Fibroblast of the aortic adventitia (primary cell): Measurements from ENCODE around the gene EXOC4. TPM values are rescaled to one million over a fixed set of nuclear protein-coding genes. Genes with fewer than 3 reads are reported as not detected.

ENCODE experiments used
- DNase-seq: peaks from one replicate; pipeline ENCODE4 v3.0.0-alpha.2; 2010; ENCODE audit warnings: low read depth
- H3K4me3 ChIP-seq: 2 replicates; pipeline ENCODE4 v1.5.1; 2011; ENCODE audit warnings: low read depth, mild to moderate bottlenecking, control low read depth, low read length, moderate library complexity
- total RNA-seq: library from RNA; depleted of rRNA; stranded (reverse); fragments of >200 nt; gene quantifications from 2 replicates; pipeline ENCODE4 v1.2.3, GENCODE V29; 2012; ENCODE audit warnings: low replicate concordance
- TF ChIP-seq, protein P1 (sequence below): IDR thresholded peaks from 2 replicates; pipeline ENCODE4 v1.5.1; 2011; ENCODE audit warnings: mild to moderate bottlenecking, low read length, control low read depth, inconsistent platforms; ENCODE audit not compliant: insufficient read depth

Gene EXOC4
- total RNA-seq, 1 donor: 105 TPM

DNA sequence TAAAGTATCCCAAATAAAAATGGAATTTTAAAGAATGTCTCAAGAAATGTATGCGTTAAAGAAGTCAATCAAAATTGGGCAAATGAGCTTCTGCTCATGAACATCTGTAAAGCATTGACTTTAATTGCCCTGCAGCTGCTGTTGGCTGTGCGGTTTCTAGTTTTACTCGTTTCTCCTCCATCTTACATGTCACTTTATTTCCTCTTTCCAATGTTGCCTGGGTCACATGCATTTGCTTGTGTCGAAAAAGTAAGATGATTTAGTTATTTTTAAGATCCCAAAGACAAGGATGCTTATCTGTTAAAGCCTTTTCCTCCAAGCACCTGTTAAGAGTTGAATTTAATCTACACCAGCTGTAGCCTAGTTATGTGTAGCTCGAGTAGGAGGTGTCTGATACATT is 310.4 kb downstream of the EXOC4 start:
- DNase-seq: no peak
- TF ChIP-seq, protein P1, sequence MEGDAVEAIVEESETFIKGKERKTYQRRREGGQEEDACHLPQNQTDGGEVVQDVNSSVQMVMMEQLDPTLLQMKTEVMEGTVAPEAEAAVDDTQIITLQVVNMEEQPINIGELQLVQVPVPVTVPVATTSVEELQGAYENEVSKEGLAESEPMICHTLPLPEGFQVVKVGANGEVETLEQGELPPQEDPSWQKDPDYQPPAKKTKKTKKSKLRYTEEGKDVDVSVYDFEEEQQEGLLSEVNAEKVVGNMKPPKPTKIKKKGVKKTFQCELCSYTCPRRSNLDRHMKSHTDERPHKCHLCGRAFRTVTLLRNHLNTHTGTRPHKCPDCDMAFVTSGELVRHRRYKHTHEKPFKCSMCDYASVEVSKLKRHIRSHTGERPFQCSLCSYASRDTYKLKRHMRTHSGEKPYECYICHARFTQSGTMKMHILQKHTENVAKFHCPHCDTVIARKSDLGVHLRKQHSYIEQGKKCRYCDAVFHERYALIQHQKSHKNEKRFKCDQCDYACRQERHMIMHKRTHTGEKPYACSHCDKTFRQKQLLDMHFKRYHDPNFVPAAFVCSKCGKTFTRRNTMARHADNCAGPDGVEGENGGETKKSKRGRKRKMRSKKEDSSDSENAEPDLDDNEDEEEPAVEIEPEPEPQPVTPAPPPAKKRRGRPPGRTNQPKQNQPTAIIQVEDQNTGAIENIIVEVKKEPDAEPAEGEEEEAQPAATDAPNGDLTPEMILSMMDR: no peak
- H3K4me3 ChIP-seq: no peak overlapping the region

DNA sequence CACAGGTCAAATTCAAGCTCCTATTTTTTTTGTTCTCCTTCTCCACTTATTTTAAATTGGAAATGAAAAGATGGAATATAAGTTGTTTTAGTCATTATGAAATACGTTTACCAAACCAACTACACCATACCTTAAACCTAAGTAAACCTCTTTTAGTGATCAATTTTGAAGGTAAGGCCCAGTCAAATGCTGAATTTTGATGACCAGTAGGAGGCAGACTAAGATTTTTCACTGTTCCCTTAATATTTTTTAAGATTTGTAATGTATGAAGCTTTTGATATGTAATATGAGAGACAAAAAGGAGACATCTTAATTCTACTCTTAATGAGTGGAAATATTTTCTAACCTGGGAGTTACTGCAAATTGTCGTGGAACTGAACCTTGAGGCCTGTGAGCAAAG is 311.6 kb downstream of the EXOC4 start:
- H3K4me3 ChIP-seq: no peak overlapping the region
- TF ChIP-seq, protein P1: no peak

DNA sequence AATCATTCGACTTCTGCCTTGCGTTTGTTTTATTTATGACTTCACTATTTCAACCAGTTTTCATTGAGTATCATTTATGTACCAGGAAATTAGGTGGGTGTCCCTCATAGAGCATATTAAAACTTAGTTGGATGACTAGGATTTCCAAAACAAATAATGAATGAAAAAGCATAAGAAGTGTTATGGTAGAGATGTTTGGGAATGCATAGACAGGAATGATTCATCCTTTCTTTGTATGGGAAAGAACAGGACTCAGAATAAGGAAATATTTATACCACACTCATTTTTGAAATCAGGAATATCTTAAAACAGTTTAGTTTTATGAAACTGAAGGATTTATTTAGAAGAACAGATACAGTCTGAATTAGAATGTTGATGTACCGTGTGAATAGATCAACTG is 315.7 kb downstream of the EXOC4 start:
- H3K4me3 ChIP-seq: no peak overlapping the region
- TF ChIP-seq, protein P1: no peak
- no peak for DNase-seq

More for the DNA sequence above, 311.6 kb downstream of the EXOC4 start:
- no peak for DNase-seq

DNA sequence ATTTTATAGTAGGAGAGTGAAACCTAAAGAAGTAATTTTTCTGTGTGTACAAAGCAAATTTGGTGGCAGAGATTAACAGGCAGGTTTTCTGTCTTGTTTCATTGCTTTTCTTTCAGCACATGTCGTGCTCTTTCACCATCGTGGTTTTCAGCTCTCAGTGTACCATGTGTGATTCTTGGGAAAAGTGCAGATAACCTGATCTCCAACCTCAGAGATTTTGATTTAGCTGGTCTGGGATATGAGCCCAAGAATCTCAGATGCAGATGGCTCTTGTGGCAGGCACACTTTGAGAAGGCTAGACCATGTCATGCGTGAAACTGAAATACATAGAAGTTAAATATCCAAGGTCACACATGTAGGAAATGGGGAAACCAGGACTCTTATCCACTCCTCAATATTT is 317.4 kb downstream of the EXOC4 start:
- H3K4me3 ChIP-seq: no peak overlapping the region
- TF ChIP-seq, protein P1: no peak
- no peak for DNase-seq

DNA sequence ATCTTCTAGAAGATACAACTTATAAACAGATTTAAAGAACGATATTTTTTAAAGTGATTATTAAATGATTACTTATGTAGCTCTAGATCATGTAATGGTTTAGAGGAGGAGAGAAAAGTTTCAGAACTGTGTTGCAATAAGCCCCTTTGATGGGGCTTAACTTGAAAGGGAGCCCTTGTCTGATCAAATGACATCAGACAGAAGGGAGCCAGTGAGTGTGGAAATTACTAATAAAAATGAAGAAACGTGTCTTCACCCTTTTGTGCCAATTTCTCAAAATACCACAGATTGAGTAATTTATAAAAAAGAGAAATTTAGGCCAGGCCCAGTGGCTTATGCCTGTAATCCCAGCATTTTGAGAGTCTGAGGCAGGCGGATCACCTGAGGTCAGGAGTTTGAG is 318.2 kb downstream of the EXOC4 start:
- no peak overlapping the region for H3K4me3 ChIP-seq
- TF ChIP-seq, protein P1: no peak
- DNase-seq: peak; percentile 37

DNA sequence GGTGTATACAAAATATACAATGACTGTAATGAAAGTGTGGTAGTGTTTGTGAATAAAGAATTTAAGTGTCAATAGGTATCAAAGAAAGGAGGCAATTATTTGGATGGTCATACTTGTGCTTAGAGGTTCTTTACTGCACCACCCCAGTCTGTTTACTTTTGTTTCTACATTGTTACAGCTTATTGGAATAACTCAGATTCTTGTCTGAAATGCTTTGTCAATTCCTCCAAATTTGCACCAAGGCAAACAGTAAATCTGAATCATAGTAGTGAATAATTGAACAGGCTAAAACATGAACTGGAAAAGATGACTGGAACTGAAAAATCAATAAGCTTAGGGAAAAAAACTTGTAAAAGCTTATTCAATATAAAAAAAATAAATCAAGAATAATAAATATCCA is 319.2 kb downstream of the EXOC4 start:
- H3K4me3 ChIP-seq: no peak overlapping the region
- TF ChIP-seq, protein P1: no peak
- no peak for DNase-seq

DNA sequence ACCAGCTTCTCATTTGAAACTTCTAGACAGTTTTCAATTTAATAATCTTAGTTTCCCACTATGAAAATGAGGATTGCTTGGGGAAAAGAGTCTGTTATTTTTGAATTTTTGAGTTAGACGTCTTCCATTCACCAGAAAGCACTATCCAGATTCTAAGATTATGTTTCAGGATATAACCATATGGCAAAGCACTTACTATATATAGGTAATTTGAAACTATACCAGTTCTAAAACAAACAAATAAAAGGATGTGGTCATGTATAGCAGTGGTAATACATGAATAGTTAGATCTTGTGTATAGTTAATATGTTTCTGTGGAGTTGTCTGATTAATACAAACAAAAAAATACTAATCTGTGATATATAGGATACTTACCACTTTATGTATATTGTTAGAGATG is 320.0 kb downstream of the EXOC4 start:
- DNase-seq: no peak
- TF ChIP-seq, protein P1: no peak
- no peak overlapping the region for H3K4me3 ChIP-seq
